A549 (cell line): ENCODE measurements around the gene ABCC2. TPM values are rescaled to one million over a fixed set of nuclear protein-coding genes. Genes with fewer than 3 reads are reported as not detected.

Source experiments
- ATAC-seq, 2 experiments: fragments of 200-7000 bp in 1 of 2; fragments of >200 bp in 1 of 2; cut with Nextera tagmentation in 1 of 2; cut with Tn5 transposase in 1 of 2; 3 replicates each; pipeline versions ENCODE4 v1.8.0 to v1.9.1; 2018 to 2020; ENCODE audit warnings: mild to moderate bottlenecking in 1 of 2, moderate library complexity in 1 of 2
- CTCF ChIA-PET: fragments of 300-600 bp; sonication (Branson Sonifier 250); formaldehyde crosslinking; extraction: SDS; loops from one replicate; lab custom pipeline; 2021; ENCODE audit warnings: antibody characterized with exemption, inconsistent platforms; lab: Yijun Ruan, JAX
- POLR2A ChIA-PET: fragments of 350-600 bp; formaldehyde crosslinking; extraction: SDS; loops from one replicate; lab custom pipeline; 2021; ENCODE audit warnings: antibody characterized with exemption, inconsistent platforms; lab: Yijun Ruan, JAX
- DNase-seq, 2 experiments: peaks; one replicate each; pipeline versions ENCODE4 v3.0.0 to v3.0.0-alpha.2; 2011 to 2016; ENCODE audit warnings: low read depth in 1 of 2, low spot score in 1 of 2
- FAIRE-seq: peaks from 2 replicates; lab custom pipeline; 2011; peaks lifted over from hg19 to GRCh38; lab: Jason Lieb, UNC
- H3K27ac ChIP-seq, 2 experiments: fragments of >200 bp; sonication (Bioruptor Twin); formaldehyde crosslinking; 3 replicates each; pipeline ENCODE4 v1.5.1; 2016 to 2017
- H3K4me1 ChIP-seq: fragments of >200 bp; sonication (Bioruptor Twin); formaldehyde crosslinking; 3 replicates; pipeline ENCODE4 v1.6.1; 2016
- H3K4me2 ChIP-seq: fragments of >200 bp; sonication (Bioruptor Twin); formaldehyde crosslinking; 3 replicates; pipeline ENCODE4 v1.6.1; 2016
- H3K4me3 ChIP-seq: fragments of >200 bp; sonication (Bioruptor Twin); formaldehyde crosslinking; 3 replicates; pipeline ENCODE4 v1.5.1; 2016
- H3K9me3 ChIP-seq: fragments of >200 bp; sonication (Bioruptor Twin); formaldehyde crosslinking; 3 replicates; pipeline ENCODE4 v1.6.1; 2016
- BCL3 ChIP-seq: fragments of >200 bp; sonication (Bioruptor Twin); formaldehyde crosslinking; IDR thresholded peaks from 3 replicates; pipeline ENCODE4 v1.6.1; 2016
- CBX8 ChIP-seq: fragments of 200-600 bp; sonication (generic); IDR thresholded peaks from 2 replicates; pipeline ENCODE4 v1.6.1; 2016
- CEBPB ChIP-seq, 2 experiments: fragments of >200 bp in 1 of 2; sonication (Bioruptor Twin) in 1 of 2; formaldehyde crosslinking in 1 of 2; IDR thresholded peaks; 2 replicates each; pipeline ENCODE4 v1.6.1; 2012 to 2016
- CHD4 ChIP-seq: fragments of 200-600 bp; sonication (generic); IDR thresholded peaks from 2 replicates; pipeline ENCODE4 v1.6.1; 2016; ENCODE audit warnings: antibody characterized with exemption, mild to moderate bottlenecking, borderline replicate concordance
- CTCF ChIP-seq: fragments of >200 bp; sonication (Bioruptor Twin); formaldehyde crosslinking; IDR thresholded peaks from 3 replicates; pipeline ENCODE4 v1.5.1; 2016
- E2F6 ChIP-seq: IDR thresholded peaks from 2 replicates; pipeline ENCODE4 v1.6.1; 2012; ENCODE audit warnings: low read depth, borderline replicate concordance
- EHF ChIP-seq: fragments of 250-450 bp; sonication (Bioruptor Pico); IDR thresholded peaks from 2 replicates; pipeline ENCODE4 v1.5.0; 2020; ENCODE audit warnings: mild to moderate bottlenecking
- FOSB ChIP-seq: fragments of 250-450 bp; sonication (Bioruptor Pico); IDR thresholded peaks from 2 replicates; pipeline ENCODE4 v1.5.0; 2020; ENCODE audit warnings: mild to moderate bottlenecking, moderate library complexity
- FOSL2 ChIP-seq, 2 experiments: fragments of 450-650 bp in 1 of 2; fragments of >200 bp in 1 of 2; sonication (Bioruptor Twin) in 1 of 2; formaldehyde crosslinking; IDR thresholded peaks; 2 replicates each; pipeline versions ENCODE4 v1.5.0 to v1.6.1; 2016 to 2020; ENCODE audit warnings: mild to moderate bottlenecking in 1 of 2, moderate library complexity in 1 of 2
- FOXS1 ChIP-seq: fragments of 250-450 bp; sonication (Bioruptor Pico); IDR thresholded peaks from 2 replicates; pipeline ENCODE4 v1.5.0; 2020; ENCODE audit warnings: mild to moderate bottlenecking, moderate library complexity
- GATA3 ChIP-seq: IDR thresholded peaks from 2 replicates; pipeline ENCODE4 v1.6.1; 2012; ENCODE audit warnings: borderline replicate concordance
- HEYL ChIP-seq: fragments of 250-450 bp; sonication (Bioruptor Pico); IDR thresholded peaks from 2 replicates; pipeline ENCODE4 v1.8.0; 2021; ENCODE audit warnings: mild to moderate bottlenecking, moderate library complexity
- HMGXB4 ChIP-seq: fragments of 250-450 bp; sonication (Bioruptor Pico); IDR thresholded peaks from 2 replicates; pipeline ENCODE4 v1.5.0; 2021; ENCODE audit warnings: mild to moderate bottlenecking, moderate library complexity, borderline replicate concordance
- HOXA7 ChIP-seq: fragments of 250-450 bp; sonication (Bioruptor Pico); IDR thresholded peaks from 2 replicates; pipeline ENCODE4 v1.5.0; 2020; ENCODE audit warnings: mild to moderate bottlenecking, moderate library complexity
- HOXB5 ChIP-seq: fragments of 250-450 bp; sonication (Bioruptor Pico); IDR thresholded peaks from 2 replicates; pipeline ENCODE4 v1.5.0; 2020; ENCODE audit warnings: mild to moderate bottlenecking, moderate library complexity
- KDM1A ChIP-seq: fragments of 200-600 bp; sonication (generic); IDR thresholded peaks from 2 replicates; pipeline ENCODE4 v1.6.1; 2016; ENCODE audit warnings: low read depth, mild to moderate bottlenecking
- KDM5A ChIP-seq: fragments of 200-600 bp; sonication (generic); IDR thresholded peaks from 2 replicates; pipeline ENCODE4 v1.6.1; 2016; ENCODE audit warnings: antibody characterized with exemption, mild to moderate bottlenecking
- MAFK ChIP-seq: fragments of 450-650 bp; IDR thresholded peaks from 2 replicates; pipeline ENCODE4 v1.6.1; 2014; ENCODE audit not compliant: partially characterized antibody
- MAZ ChIP-seq: fragments of 150-350 bp; IDR thresholded peaks from 2 replicates; pipeline ENCODE4 v1.6.1; 2014; ENCODE audit warnings: antibody characterized with exemption, low read depth, low read length, borderline replicate concordance
- MYC ChIP-seq: IDR thresholded peaks from 2 replicates; pipeline ENCODE4 v1.6.1; 2012; ENCODE audit warnings: mild to moderate bottlenecking, inconsistent platforms, low read length, improper control_type of control experiment, borderline replicate concordance
- NPAS2 ChIP-seq: fragments of 250-450 bp; sonication (Bioruptor Pico); IDR thresholded peaks from 2 replicates; pipeline ENCODE4 v1.8.0; 2022; ENCODE audit warnings: mild to moderate bottlenecking, moderate library complexity, borderline replicate concordance
- NR3C1 ChIP-seq: fragments of >200 bp; sonication (Bioruptor Twin); formaldehyde crosslinking; IDR thresholded peaks from 3 replicates; pipeline ENCODE4 v1.6.1; 2017
- POLR2AphosphoS2 ChIP-seq: conservative IDR thresholded peaks from 2 replicates; pipeline ENCODE4 v1.6.1; 2012; ENCODE audit warnings: low read length, improper control_type of control experiment, inconsistent platforms
- RAD21 ChIP-seq, 2 experiments: fragments of >200 bp in 1 of 2; sonication (Bioruptor Twin) in 1 of 2; formaldehyde crosslinking in 1 of 2; IDR thresholded peaks in 1 of 2; conservative IDR thresholded peaks in 1 of 2; 2 replicates in 1 of 2; 3 replicates in 1 of 2; pipeline ENCODE4 v1.6.1; 2012 to 2018; ENCODE audit warnings: inconsistent platforms in 1 of 2
- RCOR1 ChIP-seq: fragments of 150-350 bp; IDR thresholded peaks from 2 replicates; pipeline ENCODE4 v1.6.1; 2014; ENCODE audit warnings: antibody characterized with exemption, low read length, low read depth
- REST ChIP-seq: fragments of 200-600 bp; sonication (generic); IDR thresholded peaks from 2 replicates; pipeline ENCODE4 v1.6.1; 2016; ENCODE audit warnings: antibody characterized with exemption, mild to moderate bottlenecking, moderate library complexity
- RFX5 ChIP-seq: fragments of 450-650 bp; IDR thresholded peaks from 2 replicates; pipeline ENCODE4 v1.7.1; 2014; ENCODE audit warnings: antibody characterized with exemption, mild to moderate bottlenecking, moderate library complexity
- SREBF2 ChIP-seq: fragments of 450-650 bp; IDR thresholded peaks from 2 replicates; pipeline ENCODE4 v1.6.1; 2014; ENCODE audit warnings: mild to moderate bottlenecking, moderate library complexity
- ZC3H11A ChIP-seq: fragments of 450-650 bp; IDR thresholded peaks from 2 replicates; pipeline ENCODE4 v1.6.1; 2014; ENCODE audit warnings: antibody characterized with exemption, mild to moderate bottlenecking
- ZFP36 ChIP-seq: fragments of 450-650 bp; IDR thresholded peaks from 2 replicates; pipeline ENCODE4 v1.6.1; 2014; ENCODE audit warnings: borderline replicate concordance; ENCODE audit not compliant: partially characterized antibody
- WGBS: methylation state at CpG from one replicate; pipeline ENCODE4 v1.1.6; 2017; ENCODE audit errors: missing lambda C conversion rate; 5-methylcytosine and 5-hydroxymethylcytosine counted together
- polyA plus RNA-seq, 4 experiments: library from polyadenylated mRNA; depleted of rRNA in 3 of 4; stranded (reverse); fragments of >200 nt; fragmentation: RNase III in 1 of 4; extraction: RNeasy Plus Mini Kit Qiagen cat#74134 plus additional on column Dnase treatment in 1 of 4; gene quantifications; 2 replicates in 3 of 4; 3 replicates in 1 of 4; pipeline ENCODE4 v1.2.3, GENCODE V29; 2011 to 2017

Gene ABCC2
- polyA plus RNA-seq, 2 of the 4 experiments (the other 2 are of a cell fraction), result 192 to 369 TPM

- ChIA-PET POLR2A (interaction anchor here (1.2 kb wide), 1 partner anchor 76 kb away, joined by 3 read pairs; the partner anchor contains the start of genes COX15 and CUTC), CTCF (interaction anchor here (1.0 to 1.9 kb wide), 3 partner anchors 8 to 38 kb away, joined by 4 to 5 read pairs (median 5); no protein-coding TSS in a partner anchor)
- no peaks in the 10 kb centered on the region for H3K9me3 ChIP-seq
- WGBS, result 88% methylated on average over 2 of the region's 2 CpGs
- H3K27ac ChIP-seq, result no peak overlapping the region
- no peak overlapping the region for H3K4me2 ChIP-seq
- DNase-seq (no peak), FAIRE-seq (no peak), ATAC-seq (no peak)
- peaks cover 11% of the 10 kb centered on the region; the same call in 1 of the 3 replicates for H3K4me1 ChIP-seq
- H3K4me3 ChIP-seq, result no peak overlapping the region
- TF ChIP-seq GATA3 (no peak), CEBPB (IDR thresholded peaks at IDR 0.05) (no peak), KDM1A (no peak), HOXA7 (CRISPR knock-in tag) (no peak), RCOR1 (no peak), FOXS1 (CRISPR knock-in tag) (no peak), RAD21 (conservative IDR thresholded peaks at IDR 0.05 in 1 of 2, IDR thresholded peaks at IDR 0.05 in 1 of 2) (no peak), SREBF2 (no peak), FOSL2 (IDR thresholded peaks at IDR 0.05) (no peak), FOSL2 (CRISPR knock-in tag; IDR thresholded peaks at IDR 0.05) (no peak), POLR2AphosphoS2 (no peak), RFX5 (no peak), CBX8 (no peak), REST (no peak), ZFP36 (no peak), MYC (no peak), FOSB (CRISPR knock-in tag) (no peak)
These were observed 25.3 kb downstream of the ABCC2 start for GRCh38 chr10:99807786-99808185.

GRCh38 chr10:99808270-99808669 lies 25.8 kb downstream of the ABCC2 start:
- H3K4me3 ChIP-seq, result no peak overlapping the region
- H3K4me2 ChIP-seq, result no peak overlapping the region
- CTCF ChIA-PET, result interaction anchor here (0.9 to 1.9 kb wide), 3 partner anchors 9 to 38 kb away, joined by 3 to 7 read pairs (median 5); no protein-coding TSS in a partner anchor
- H3K27ac ChIP-seq, result 0 out of 6 replicates have a peak overlapping the region, but pooled peaks of 1 of the 2 experiments have one; percentile 8
- DNase-seq (no peak), FAIRE-seq (no peak), ATAC-seq (no peak)
- POLR2A ChIA-PET, result no interaction called here
- peaks cover 11% of the 10 kb centered on the region; the same call in 1 of the 3 replicates for H3K4me1 ChIP-seq
- no peaks in the 10 kb centered on the region for H3K9me3 ChIP-seq
- no peak for TF ChIP-seq CEBPB (IDR thresholded peaks at IDR 0.05)
- TF ChIP-seq MYC, result no peak
- no peak for TF ChIP-seq BCL3
- TF ChIP-seq HEYL (CRISPR knock-in tag), result no peak
- no peak for TF ChIP-seq HMGXB4 (CRISPR knock-in tag)
- TF ChIP-seq NPAS2 (CRISPR knock-in tag), result no peak
- TF ChIP-seq GATA3, result no peak
- TF ChIP-seq EHF (CRISPR knock-in tag), result no peak
- no peak for TF ChIP-seq HOXB5 (CRISPR knock-in tag)
- no peak for TF ChIP-seq KDM5A
- no peak for TF ChIP-seq CHD4
- no peak for TF ChIP-seq CBX8
- no peak for TF ChIP-seq E2F6
- no peak for TF ChIP-seq CTCF
- no peak for TF ChIP-seq NR3C1
- TF ChIP-seq ZC3H11A, result no peak
- TF ChIP-seq MAFK, result no peak
- TF ChIP-seq MAZ, result no peak
